NCI-H1105 (cell line): ENCODE data around the gene GSK3B.

Source experiments
- DNase-seq: peaks from one replicate; lab custom pipeline; 2025; lab: John Stamatoyannopoulos, UW

GSK3B gene

DNA sequence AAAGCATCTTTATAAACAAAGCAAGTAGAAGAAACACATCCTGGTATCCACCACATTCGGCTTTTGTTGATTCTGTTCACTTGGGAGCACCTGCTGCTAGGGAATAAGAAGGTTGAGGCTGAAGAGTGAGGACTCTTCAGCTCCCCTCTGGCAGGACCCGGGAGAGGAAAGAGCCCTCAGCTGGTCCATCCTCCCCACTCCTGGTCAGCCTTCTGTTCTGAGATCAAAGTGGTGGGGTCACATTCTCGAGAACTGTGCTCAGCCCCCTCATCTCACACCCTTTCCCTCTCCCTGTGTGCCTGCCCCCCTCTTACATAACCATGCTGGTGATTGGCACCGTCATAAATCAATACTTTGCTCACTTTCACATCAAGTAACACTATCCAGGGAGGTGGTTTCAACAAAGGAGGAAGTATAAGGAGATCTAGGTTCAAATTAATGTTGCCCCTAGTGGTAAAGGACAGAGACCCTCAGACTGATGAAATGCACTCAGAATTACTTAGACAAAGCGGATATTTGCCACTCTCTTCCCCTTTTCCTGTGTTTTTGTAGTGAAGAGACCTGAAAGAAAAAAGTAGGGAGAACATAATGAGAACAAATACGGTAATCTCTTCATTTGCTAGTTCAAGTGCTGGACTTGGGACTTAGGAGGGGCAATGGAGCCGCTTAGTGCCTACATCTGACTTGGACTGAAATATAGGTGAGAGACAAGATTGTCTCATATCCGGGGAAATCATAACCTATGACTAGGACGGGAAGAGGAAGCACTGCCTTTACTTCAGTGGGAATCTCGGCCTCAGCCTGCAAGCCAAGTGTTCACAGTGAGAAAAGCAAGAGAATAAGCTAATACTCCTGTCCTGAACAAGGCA, 312.7 kb downstream of the GSK3B start, which contains the start of gene NR1I2:
Gene NR1I2 (plus strand): TSS at position 772 of the 869 bp plus-strand sequence.
- no peak for DNase-seq

GRCh38 chr3:119779731-119780383, 314.4 kb downstream of the GSK3B start:
- no peak for DNase-seq

GRCh38 chr3:119778811-119779210, 315.4 kb downstream of the GSK3B start:
- no peak for DNase-seq

- no peak for DNase-seq
These were observed 316.1 kb downstream of the GSK3B start for GRCh38 chr3:119778176-119778575.

DNA sequence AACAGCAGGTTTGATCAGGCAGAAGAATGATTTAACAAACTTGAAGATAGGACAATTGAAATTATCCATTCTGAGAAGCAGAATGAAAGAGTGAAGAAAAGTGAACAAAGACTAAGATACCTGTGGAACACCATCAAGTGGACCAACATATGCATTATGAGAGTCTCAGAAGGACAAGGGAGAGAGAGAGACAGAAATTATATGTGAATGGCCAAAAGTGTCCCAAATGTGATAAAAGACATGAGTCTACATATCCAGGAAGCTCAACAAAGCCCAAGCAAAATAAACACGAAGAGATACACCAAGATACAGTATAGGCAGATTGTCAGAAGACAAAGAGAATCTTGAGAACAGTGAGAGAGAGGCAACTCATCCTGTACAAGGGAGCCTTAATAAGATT, 317.9 kb downstream of the GSK3B start:
- no peak for DNase-seq

DNA sequence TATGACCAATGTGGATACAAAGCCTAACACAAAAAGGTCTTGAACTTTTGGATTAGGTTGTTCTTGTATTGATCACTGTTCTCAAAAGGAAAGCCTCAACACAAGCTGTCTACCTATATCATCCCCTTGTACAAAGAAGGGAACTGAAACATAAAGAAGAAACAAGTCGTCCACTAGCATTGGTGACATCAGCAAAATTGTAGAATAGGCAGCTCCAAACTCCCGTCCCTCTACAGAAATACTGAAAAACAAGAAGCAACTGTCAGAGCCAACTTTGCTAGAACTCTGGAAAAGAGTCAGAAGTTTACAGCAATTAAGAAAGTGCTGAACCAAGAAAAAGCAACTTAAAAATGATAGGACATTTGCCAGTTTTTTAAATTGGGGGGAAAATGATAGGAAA, 319.8 kb downstream of the GSK3B start:
- DNase-seq = no peak
